Measurements from ENCODE around the gene PBX1. TPM values are rescaled to one million over a fixed set of nuclear protein-coding genes. Genes with fewer than 3 reads are reported as not detected.

The PBX1 gene
- total and polyA plus RNA-seq, 2 of the 4 experiments (the other 2 are of a cell fraction): 13.9 to 17.9 TPM

DNA sequence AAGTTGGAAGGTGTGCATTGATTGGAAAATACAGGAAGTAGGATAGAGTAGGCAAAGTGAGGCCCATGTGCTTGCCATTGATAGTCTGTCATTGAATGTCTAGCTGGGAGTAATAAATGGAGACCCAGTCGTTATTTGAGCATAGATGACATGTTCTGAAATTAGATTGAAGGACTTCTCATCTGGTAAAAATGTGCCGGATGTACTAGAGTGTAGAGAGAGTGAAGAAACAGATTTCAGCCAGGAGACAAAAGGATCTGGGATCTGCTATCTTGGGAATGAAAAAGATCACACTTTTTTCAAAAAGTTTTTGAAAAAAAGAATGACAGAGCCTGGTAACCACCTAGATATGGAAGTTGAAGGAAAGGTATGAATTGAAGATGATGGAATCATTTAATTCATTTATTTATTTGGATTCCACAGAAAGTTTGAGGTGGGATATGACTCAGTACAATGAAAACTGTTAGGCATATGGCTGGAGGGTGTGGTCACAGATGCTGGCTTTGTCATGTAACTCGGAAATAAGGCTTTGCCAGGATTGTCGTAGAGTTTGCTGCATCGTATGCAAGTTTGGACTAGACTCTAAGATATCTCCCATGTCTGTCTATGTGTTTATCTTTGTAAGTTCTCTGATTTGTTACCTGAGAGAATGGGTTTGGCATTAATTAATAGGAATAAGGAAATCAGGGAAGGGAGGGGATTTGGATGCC is 137.1 kb downstream of the PBX1 start:
- no peak for ATAC-seq (ENCODE audit: low read depth)
- H3K18ac ChIP-seq (ENCODE audit: low read depth, low read length): no peak overlapping the region
- ChIA-PET POLR2A (ENCODE audit: unreplicated experiment) (no interaction called here), CTCF (interaction anchor here (0.6 to 1.0 kb wide), 2 partner anchors 91 to 387 kb away, joined by 3 read pairs; no protein-coding TSS in a partner anchor)
- H2AK9ac ChIP-seq (replicated peaks; ENCODE audit: low read depth, low read length, poor library complexity): no peak overlapping the region
- H2AFZ ChIP-seq (replicated peaks; ENCODE audit: low read length, poor library complexity): no peak overlapping the region
- no peak overlapping the region for H2BK5ac ChIP-seq (ENCODE audit: low read depth, low read length, poor library complexity, severe bottlenecking)
- no peak overlapping the region for H3K14ac ChIP-seq (replicated peaks; ENCODE audit: low read depth, low read length)
- TF ChIP-seq RFX5 (IDR thresholded peaks at IDR 0.05; ENCODE audit: low read depth, low read length): no peak
- no peak for TF ChIP-seq MAFK (IDR thresholded peaks at IDR 0.05; ENCODE audit: low read depth, low read length)
- no peak for TF ChIP-seq BHLHE40 (IDR thresholded peaks at IDR 0.05; ENCODE audit: low read depth, low read length)
- no peak for TF ChIP-seq SMC3 (IDR thresholded peaks at IDR 0.05; ENCODE audit: low read depth, low read length)
- no peak for TF ChIP-seq ELK1 (IDR thresholded peaks at IDR 0.05; ENCODE audit: borderline replicate concordance, low read depth, low read length)
- TF ChIP-seq MXI1 (IDR thresholded peaks at IDR 0.05; ENCODE audit: borderline replicate concordance, low read depth, low read length): no peak
- TF ChIP-seq CEBPB (IDR thresholded peaks at IDR 0.05; ENCODE audit: low read depth, low read length): no peak
- TF ChIP-seq FOS (IDR thresholded peaks at IDR 0.05; ENCODE audit: low read depth, low read length): no peak
- no peak for TF ChIP-seq CTCF (conservative IDR thresholded peaks at IDR 0.05; ENCODE audit: low read depth, low read length)
- no peak for TF ChIP-seq RAD21 (IDR thresholded peaks at IDR 0.05; ENCODE audit: low read length)
- TF ChIP-seq POLR2A (IDR thresholded peaks at IDR 0.05; ENCODE audit: low read depth, low read length): no peak
- TF ChIP-seq CHD1 (IDR thresholded peaks at IDR 0.05; ENCODE audit: low read depth, low read length): no peak
- TF ChIP-seq MAZ (IDR thresholded peaks at IDR 0.05; ENCODE audit: borderline replicate concordance, low read depth, low read length): no peak
- no peak for TF ChIP-seq NFE2L2 (IDR thresholded peaks at IDR 0.05; ENCODE audit: low read depth, low read length)
- no peak for TF ChIP-seq RCOR1 (IDR thresholded peaks at IDR 0.05; ENCODE audit: insufficient replicate concordance, low read length)
- TF ChIP-seq USF2 (IDR thresholded peaks at IDR 0.05; ENCODE audit: low read depth, low read length): no peak
- no peak overlapping the region for H4K5ac ChIP-seq (ENCODE audit: low read depth, low read length)
- no peak overlapping the region for H4K8ac ChIP-seq (ENCODE audit: low read depth in 2 of 2, low read length in 2 of 2)
- no peak overlapping the region for H3K4ac ChIP-seq (ENCODE audit: low read depth, low read length)
- DNase-seq: peak; percentile 38
- no peak overlapping the region for H4K91ac ChIP-seq (ENCODE audit: insufficient read depth, low read depth, low read length)
- WGBS, 2 experiments (ENCODE audit: extremely low coverage in 2 of 2, insufficient read length in 1 of 2): 84% methylated on average over 3 of the region's 5 CpGs; no CpG with 5 or more reads in 1 of the 2 experiments
- no peak overlapping the region for H3K4me2 ChIP-seq (ENCODE audit: low read depth, low read length)
- no peak overlapping the region for H2BK15ac ChIP-seq (ENCODE audit: low read depth, low read length)
- H3K9ac ChIP-seq (ENCODE audit: low read depth, low read length): no peak overlapping the region
- no peaks in the 10 kb centered on the region for H3K27me3 ChIP-seq (ENCODE audit: control insufficient read depth, insufficient read depth, low read length)
- H2BK120ac ChIP-seq (ENCODE audit: low read depth, low read length): no peak overlapping the region
- peaks cover 3% of the 10 kb centered on the region for H3K4me1 ChIP-seq (ENCODE audit: control insufficient read depth, insufficient read depth, low read length)
- dilution Hi-C loops (cut with HindIII; ENCODE audit: low sequenced_read_pairs, unreplicated experiment) (no loop called here), in situ Hi-C loops (cut with MboI; ENCODE audit: low sequenced_read_pairs) (no loop called here), intact Hi-C loops (cut with micrococcal nuclease) (no loop called here)
- BruUV-seq (replicated peaks): no TSS peak
- no peak overlapping the region for H3K27ac ChIP-seq (ENCODE audit: insufficient read depth, low read length)
- no peak overlapping the region for H3K23ac ChIP-seq (ENCODE audit: low read depth, low read length)
- no peak overlapping the region for H3K56ac ChIP-seq (ENCODE audit: extremely low read depth, insufficient read depth, low read length)
- no peak overlapping the region for H2BK20ac ChIP-seq (ENCODE audit: low read depth, low read length)
- peaks cover 4 to 8% of the 10 kb centered on the region in 2 experiments; a peak in 2 of 4 replicates for H3K79me1 ChIP-seq (ENCODE audit: low read depth in 1 of 2, low read length in 2 of 2)
- H3K36me3 ChIP-seq (ENCODE audit: control insufficient read depth, insufficient read depth, low read length): peaks cover 1% of the 10 kb centered on the region; the same call in 1 of the 2 replicates
- H2AK5ac ChIP-seq (ENCODE audit: low read depth, low read length): no peak overlapping the region
- H3K9me3 ChIP-seq (ENCODE audit: control insufficient read depth, insufficient read depth, low read length): no peaks in the 10 kb centered on the region
- no peaks in the 10 kb centered on the region for H4K20me1 ChIP-seq (ENCODE audit: insufficient read depth, low read length)
- H3K9me1 ChIP-seq (ENCODE audit: insufficient read depth, low read length): peaks cover 7% of the 10 kb centered on the region; the same call in 1 of the 2 replicates
- no peak overlapping the region for H3K4me3 ChIP-seq (ENCODE audit: insufficient read depth, low read depth, low read length)
